Effector CD8-positive, alpha-beta T cell (primary cell): ENCODE measurements around the gene FNIP2.
"Not testable (repeated sequence)": the region's sequence is repeated elsewhere in the genome, so short reads cannot be mapped to it uniquely, and the experiment has no call there.

Source experiments
- DNase-seq: peaks from one replicate; lab custom pipeline; 2025; lab: John Stamatoyannopoulos, UW

FNIP2 gene

DNA sequence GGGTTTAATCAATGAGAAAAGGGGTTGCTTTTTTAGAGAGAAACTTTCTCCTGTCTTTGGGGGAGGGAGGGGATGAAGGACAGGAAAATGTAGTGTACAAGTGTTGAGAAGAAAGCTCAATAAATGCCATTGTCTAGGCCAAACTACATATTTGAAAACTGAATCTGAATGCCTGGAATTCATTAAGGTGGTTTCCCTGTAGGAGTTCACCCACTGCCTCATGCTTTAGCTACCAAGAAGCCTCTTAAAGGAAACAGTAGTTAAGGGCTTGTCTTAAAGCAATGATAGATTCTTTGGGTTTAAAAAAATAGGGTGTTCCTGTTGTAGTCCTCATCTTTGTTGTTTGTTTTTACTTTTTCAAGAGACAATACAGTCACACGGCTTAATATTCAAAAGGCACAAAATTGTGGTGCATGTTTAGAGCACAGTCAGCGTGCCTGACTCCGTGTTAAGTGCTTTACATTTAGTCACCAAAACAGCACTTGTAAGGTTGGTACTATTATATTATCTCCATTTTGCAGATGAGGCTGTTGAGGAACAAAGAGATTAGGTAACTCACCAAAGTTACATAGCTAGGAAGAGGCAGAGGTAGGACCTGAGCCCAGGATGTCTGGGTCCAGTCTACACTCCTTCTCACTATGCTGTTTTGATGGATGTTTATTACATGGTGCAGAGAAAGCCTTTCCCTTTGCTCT lies 46.0 kb downstream of the FNIP2 start:
- no peak for DNase-seq

DNA sequence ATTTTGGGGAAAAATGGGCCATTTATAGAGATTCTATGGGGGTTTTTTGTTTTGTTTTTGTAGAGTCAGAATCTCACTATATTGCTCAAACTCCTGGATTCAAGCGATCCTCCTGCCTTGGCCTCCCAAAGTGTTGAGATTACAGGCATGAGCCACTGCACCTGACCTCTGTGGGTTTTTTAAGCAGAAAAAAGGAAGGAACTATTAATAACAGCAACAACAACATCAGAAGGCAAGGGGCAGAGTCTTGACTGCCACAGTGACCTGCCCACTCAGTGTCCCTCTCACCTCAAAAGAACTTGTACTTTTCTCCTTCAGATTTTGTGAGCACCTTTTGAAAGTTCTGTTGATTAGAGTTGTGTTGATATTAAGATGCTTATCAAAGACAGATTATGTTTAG lies 48.1 kb downstream of the FNIP2 start:
- DNase-seq = no peak

DNA sequence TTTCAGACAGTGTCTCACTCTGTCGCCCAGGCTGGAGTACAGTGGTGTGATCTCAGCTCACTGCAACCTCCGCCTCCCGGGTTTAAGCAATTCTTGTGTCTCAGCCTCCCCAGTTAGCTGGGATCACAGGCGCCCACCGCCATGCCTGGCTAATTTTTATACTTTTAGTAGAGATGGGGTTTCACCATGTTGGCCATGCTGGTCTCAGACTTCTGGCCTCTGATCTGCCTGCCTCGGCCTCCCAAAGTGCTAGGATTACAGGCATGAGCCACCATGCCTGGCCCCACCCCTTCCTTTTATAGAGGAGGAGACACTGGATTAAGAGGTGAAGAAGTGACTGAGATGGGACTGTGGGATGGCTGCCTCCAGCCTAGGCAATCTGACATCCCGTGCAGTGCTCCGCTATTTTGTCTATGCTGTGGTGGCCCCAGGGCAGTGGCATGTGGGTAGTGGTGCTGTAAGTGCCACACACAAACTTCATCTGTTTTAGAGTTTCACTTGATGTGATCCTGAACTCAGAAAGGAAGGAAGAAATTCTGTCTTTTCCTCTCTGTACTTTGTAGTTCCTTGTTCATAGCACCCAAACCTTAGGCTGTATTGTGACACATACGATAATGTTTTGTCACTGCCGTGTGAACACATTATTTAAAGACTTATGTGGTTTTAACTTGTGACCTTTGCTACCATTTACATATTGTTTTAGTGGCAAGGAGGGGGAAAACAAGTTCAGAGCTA lies 48.9 kb downstream of the FNIP2 start:
- no peak for DNase-seq

DNA sequence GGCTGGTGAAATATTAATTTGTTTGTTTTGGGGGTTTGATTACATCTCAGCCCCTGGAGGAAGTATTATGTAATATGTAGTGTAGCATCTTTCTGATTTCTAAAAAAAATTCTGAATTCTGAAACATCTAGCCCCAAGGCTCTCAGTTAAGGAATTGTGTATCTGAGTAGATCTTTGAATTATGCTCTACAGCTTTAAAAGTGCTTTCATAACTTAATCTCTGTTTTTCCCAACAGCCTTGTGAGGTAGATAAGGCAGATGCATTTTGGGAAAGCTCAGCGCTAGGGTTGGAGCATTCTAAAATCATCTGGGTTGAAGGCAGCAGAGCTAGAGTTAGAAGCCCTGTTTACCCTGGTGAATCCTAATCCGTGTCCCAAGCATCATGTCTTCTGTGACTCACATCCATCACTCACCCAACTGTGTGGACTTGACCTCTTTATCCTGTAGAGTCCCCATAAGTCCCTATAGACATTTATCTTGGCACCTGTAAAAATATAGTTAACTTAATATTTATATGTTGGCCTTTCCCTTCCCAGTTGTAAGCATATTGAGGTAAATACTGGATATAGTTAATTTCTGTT lies 49.8 kb downstream of the FNIP2 start:
- no peak for DNase-seq

DNA sequence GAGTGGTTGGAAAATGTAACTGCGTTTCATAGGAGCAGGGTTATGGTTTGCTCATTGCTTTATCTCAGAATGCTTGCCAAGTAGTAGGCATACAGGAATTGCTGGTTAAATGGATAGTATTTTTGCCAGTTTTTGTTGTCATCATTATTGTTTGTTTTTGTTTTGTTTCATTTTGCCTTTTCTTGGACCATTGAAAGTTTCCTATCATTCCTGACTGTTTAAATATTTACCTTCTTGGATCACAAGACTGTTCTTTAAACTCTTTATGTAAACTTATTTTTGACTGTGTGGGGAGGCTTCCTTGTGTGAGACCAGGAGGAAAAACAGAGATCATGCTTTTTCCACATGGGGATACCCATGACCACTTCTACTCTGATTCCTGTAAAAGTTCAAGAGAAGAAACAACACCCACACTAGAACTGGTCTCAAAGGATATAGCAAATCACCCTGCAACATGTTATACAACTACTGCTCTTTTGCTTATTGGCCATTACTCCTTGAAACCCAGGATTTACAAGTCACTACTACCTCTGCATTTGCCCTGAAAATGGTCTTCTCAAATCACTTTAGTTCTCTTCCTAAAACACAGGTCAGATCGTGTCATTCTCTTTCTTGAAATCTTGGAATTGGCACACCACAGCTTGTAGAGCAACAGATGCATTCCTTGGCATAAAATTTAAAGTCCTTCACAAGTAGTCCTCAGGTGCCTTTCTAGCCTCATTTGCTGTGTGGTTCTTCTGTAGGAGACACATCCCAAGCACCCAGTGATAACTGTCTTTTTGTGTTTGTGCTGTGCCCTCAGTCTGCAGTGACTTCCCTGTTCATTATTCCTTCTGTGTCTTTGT lies 51.3 kb downstream of the FNIP2 start:
- DNase-seq = no peak

DNA sequence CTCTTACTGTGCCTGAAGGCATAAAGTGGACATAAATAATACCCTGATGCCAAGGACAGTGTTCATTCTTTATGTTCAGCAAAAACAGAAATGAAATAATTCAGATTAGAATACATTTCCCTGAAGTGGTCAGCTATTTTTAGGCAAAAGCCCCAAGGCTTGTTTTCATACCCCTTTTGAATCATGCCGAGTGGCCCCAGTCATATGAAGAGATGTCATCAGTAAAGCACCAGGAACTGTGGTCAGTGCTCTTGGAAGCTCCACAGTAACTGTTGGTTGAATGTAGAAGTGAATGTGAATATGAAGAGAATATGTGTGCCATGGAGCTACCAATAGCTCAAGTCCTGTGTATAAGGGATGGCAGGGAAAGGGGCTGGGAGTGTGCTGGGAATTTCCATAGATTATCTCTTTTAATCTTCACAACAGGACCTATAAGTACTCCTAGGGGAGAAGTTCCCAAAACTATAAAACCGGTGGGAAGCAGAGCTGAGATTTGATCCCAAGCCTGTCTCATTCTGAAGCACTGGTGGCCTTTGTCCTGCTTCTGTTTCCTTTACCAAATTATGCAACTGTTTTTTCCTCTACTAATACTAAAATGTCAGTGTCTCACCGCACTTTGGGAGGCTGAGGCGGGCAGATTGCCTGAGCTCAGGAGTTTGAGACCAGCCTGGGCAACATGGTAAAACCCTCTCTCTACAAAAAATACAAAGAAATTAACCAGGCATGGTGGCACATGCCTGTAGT lies 52.6 kb downstream of the FNIP2 start:
- DNase-seq = no peak

DNA sequence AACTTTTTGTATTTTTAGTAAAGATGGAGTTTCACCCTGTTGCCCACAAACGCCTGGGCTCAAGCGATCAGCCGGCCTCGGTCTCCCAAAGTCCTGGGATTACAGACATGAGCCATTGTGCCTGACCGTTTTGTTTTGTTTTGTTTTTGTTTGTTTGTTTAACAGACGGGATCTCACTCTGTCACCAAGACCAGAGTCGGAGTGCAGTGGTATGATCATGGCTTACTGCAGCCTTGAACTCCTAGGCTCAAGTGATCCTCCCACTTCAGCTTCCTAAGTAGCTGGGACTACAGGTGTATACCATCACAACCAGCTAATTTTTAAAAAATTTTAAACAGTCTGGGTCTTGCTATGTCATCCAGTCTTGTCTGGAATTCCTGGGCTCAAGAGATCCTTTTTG lies 53.5 kb downstream of the FNIP2 start:
- no peak for DNase-seq

DNA sequence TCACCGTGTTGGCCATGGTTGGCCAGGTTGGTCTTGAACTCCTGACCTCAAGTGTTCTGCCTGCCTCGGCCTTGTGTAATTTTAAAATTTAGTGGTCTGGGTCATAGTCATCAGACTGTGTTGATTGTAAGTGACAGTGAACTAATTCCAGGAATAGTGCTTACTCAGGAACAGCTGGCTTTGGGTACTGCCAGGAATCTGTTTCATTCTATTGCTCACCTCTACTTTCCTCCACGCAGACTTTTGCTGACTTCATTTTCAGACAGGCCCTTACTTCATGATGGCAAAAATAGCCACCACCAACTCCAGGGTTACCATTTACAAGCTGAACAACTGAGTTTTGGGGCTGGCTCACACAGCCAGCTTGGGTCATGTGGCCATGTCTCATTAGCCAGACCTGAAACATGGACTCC lies 54.6 kb downstream of the FNIP2 start:
- DNase-seq = no peak

DNA sequence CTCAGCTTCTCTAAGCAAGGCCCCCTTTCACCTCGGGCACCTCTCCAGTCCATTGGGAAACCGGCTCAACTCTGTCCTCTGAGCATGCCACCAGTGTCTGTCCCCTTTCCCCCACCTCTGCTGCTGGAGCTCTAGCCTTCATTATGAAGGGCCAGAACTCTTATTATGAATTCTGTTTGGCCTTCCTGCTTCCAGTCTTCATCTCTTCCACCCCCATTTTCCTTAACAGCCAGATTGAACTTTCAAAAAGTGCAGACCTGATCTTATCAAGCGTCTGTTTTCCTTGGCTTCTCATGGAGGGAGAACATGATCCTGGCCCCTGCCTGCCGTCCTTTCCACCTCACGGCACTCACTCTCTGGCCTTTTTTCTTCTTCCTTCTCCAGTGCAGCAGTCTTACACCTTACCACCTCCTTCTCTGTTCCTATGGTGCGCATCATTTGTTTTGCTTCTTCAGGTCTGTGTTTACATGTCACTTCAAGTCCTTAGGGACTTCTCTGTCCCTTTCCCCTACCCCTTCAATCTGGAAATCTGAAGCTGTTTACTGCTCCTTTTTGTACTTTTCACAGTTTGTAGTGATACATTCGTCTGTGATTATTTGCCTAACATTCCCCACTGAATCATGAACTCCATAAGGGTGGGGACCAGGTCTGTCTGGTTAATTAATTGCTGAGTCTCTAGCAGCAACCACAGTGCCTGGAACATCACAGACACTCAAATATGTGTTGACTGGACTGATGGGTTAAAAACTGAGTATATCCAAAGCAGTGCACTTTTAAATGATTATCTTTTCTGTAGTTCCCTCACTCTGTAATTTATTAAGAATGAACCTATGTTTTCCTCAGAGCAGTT lies 55.8 kb downstream of the FNIP2 start:
- no peak for DNase-seq

DNA sequence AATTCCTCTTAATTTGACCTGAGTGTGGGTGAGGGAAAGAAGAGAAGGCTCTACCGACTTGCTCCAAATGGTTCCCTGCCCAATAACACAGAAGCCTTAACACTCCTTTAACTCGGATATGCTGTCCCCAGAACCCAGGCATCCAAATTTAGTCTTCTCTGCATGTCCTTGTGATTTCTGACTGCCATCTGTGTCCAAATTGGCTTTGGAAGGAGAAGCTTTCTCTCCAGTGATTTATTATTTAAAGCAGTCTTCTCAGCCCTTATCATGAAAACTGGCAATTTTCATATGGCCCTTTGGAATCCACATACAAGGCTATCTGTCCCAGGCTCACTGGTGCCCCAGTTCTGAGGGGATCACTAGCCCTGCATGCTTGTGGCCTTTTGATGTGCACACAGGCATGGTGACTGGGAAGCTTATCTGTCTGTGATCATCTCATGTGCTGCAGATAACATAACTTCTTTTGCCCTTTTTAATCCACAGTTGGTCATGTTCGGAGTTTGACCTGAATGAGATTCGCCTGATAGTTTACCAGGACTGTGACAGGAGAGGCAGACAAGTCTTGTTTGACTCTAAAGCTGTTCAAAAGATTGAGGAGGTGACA lies 56.7 kb downstream of the FNIP2 start:
- DNase-seq = no peak

DNA sequence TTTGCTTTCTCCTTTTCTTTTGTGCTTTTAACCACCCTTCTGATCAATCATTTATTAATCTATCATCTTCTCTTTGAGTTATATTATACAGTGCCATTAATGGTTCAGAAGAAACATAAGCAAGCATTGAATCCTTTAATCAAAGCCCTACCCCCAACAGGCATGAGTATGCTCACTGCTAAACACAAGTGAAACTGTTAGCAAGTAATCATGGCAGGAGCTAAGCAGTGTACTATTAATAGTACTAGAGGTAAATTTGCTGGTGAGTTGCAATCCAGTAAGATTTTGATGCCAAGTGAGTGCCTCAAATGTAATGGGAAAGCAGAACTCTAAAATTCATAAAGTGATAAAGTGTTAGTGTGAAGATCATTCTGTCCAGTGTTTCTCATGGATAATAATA lies 57.2 kb downstream of the FNIP2 start:
- no peak for DNase-seq

DNA sequence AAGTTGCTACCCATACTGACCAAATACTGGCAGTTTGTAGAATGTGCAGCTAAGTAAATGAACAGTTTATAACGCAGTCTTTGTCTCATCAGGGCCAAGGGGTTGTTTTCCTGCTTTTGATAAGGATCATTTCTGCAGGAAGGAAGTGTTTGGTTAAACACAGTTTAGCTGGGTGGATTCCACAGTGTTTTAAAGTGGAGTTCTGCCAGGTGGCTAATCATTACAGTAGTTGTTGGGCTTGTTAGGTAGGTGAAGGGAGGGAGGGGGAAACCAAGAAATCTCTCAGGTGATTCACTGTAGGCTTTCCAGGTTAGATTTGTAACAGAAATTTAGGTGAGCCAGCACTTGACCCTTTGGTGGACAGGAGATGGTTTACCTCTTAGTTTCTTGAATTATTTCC lies 58.1 kb downstream of the FNIP2 start:
- DNase-seq = no peak

DNA sequence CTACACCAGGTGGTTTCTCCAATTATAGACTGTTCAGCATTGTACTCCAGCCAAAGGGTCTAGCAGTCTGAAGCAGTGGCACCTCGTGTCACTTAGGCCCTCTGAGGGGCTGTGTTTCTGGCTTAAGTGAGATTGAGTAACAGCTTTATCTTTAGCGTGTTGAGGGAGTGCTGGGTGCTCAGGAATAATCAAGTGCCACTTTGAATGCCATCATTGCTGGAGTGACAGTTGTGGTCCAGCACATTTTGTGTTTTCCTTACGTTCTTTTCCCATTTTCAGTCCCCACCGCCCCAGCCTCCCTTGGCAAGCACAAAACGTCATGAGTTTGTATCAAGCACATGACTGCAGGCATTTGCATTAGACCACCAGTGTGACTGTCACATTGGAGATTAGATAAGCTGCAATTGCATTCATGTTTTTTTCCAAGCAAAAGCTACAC lies 58.7 kb downstream of the FNIP2 start:
- DNase-seq = no peak

DNA sequence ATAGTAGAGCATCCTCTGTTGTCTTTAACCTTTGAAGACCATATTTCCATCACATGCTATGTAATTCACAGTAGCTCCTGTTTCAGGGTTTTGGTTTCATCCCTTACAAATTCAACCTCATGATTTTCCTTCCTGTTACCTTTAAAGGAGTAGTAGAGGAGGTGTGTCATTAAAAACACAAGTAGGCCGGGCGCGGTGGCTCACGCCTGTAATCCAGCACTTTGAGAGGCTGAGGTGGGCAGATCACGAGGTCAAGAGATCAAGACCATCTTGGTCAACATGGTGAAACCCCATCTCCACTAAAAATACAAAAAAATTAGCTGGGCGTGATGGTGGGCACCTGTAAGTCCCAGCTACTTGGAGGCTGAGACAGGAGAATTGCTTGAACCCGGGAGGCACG lies 59.3 kb downstream of the FNIP2 start:
- not testable (repeated sequence) for DNase-seq

DNA sequence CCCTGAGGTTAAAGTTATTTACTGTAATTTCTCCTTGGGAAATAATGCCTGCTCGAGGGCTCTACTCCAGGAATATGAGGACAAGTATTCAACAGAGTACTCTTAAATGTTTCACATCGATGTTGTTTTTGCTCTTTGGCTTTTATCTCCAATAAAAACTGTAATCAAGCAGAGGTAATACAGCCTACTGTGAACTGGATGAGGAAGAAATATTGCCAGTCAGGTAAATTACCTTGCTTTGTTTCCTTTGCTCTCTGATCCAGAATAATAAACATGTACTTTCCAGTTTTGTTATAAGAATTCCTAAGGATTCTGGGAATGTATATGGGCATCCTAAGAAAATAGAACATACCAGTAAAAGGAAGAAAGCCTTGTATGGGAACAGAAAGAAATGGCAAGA lies 60.4 kb downstream of the FNIP2 start:
- no peak for DNase-seq

DNA sequence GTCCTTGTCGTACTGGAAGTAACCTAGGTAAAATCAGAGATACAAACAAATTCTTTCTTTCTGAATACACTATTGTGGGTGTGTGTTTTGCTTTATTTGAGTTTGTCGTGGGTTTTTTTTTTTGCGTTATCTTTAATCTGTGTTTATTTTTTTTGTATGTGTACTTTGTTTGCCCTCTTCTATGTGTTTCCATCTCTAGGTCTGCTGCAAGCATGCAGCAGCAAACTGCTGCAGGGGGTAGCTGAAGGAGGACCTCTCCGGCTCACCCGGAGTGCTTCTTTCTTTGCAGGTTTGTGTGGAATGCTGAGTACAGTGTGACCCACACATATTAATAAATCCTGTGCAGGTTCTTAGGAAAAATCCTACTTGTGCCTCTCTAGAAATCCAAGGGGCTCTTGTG lies 64.8 kb downstream of the FNIP2 start:
- DNase-seq = no peak

DNA sequence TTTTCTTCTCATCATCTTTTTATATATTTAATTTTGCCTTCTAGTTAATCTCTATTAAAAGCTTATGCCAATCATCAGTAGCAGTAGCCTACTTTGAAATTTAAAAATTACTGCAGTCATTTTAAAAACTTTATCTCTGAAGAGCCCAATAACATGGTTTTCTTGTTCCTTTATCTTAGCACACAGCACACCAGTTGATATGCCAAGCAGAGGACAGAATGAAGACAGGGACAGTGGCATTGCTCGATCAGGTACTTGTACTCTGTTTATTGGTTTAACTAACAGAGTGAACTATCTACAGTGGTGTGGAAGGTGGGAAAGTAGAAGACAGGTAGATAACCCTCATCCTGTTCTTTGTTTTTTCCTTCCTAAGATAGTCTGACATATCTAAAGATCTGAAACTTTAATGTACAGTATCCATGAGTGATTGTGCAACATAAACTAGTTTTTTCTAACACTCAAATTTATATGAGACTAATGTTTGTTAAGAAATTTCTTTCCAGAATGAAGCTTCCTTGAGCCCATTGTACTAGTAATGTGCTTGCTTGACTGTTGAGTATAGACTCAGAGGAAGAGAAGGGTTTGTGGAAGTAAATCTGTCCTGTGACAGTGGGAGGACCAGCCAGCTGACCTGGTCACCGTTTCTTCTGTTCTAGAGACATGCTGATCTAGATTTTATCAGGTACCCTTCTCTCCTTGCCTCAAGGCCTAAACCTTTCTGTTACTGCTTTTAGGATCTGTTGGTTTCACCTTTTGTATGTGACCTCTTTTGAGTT lies 66.6 kb downstream of the FNIP2 start:
- DNase-seq = no peak

DNA sequence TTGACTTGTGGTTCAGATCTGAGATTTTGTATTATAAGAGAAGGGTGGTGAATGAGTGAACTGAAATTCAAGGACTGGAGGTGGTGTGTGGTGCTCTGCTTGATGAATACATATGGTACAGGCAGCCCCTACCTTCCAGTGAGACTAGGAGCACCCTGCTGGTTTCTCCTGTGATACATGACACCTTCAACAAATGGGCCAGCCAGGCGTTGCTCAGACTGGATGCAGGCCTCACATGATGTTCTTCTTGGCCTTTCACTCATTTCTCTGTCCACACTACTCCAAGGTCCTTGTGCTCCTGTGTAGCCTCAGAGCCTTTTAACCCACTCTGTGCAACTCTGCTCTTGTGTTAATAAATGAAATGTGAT lies 67.2 kb downstream of the FNIP2 start:
- DNase-seq = no peak

DNA sequence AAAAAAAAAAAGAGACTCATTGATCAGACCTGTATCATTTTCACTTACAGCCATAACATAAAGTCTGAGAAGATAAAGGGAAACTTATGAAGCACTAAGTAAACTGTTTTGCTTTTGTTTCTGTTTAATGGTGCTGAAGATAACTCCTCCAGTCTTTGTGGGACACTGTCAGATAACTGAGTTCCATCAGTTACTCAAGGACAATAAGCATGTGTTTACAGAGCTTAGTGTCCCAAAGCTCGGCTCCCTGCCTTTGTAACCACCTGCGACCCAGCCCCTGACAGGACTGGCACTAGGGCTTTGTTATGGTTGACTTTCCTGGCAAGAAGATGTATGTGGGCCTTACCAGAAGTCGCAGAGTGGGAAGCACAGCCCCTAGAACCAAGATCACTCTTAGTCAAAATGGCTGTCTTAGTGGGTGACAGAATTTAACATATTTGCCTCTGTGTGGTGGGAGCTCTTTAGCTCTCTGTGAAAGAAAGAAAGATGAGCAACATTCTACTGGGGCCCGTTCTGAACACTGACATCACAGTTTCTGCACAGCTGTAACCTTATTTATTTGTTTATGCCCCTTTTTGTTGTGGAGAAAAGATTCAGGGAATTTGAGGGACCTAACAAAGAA lies 68.1 kb downstream of the FNIP2 start:
- no peak for DNase-seq
